Heart left ventricle (tissue), 16 donors: Measurements from ENCODE around the gene MAN2A2. TPM values are rescaled to one million over a fixed set of nuclear protein-coding genes. Genes with fewer than 3 reads are reported as not detected.

Source experiments
- ATAC-seq, 4 donors: fragments of 200-7000 bp; cut with Tn5 transposase; one replicate each; pipeline ENCODE4 v1.9.1; 2020 to 2022; ENCODE audit warnings: moderate library complexity in 4 of 4, mild to moderate bottlenecking in 3 of 4, moderate number of reproducible peaks in 1 of 4
- DNase-seq, 5 donors: peaks; one replicate each; pipeline ENCODE4 v3.0.0-alpha.2; 2020
- H3K27ac ChIP-seq, 12 donors: fragments of 200-600 bp; sonication (generic) in 4 of 12; one replicate each; pipeline versions ENCODE4 v1.5.0 to v1.8.0; 2016 to 2022; ENCODE audit warnings: mild to moderate bottlenecking in 2 of 12
- H3K27me3 ChIP-seq, 9 donors: fragments of 200-600 bp; sonication (generic) in 2 of 9; one replicate each; pipeline versions ENCODE4 v1.5.1 to v1.8.0; 2016 to 2022; ENCODE audit warnings: mild to moderate bottlenecking in 3 of 9
- H3K36me3 ChIP-seq, 9 donors: fragments of 200-600 bp; sonication (generic) in 2 of 9; one replicate each; pipeline versions ENCODE4 v1.5.0 to v1.8.0; 2018 to 2022; ENCODE audit warnings: mild to moderate bottlenecking in 2 of 9
- H3K4me1 ChIP-seq, 12 donors: fragments of 200-600 bp; sonication (generic) in 4 of 12; one replicate each; pipeline versions ENCODE4 v1.5.0 to v1.8.0; 2016 to 2022; ENCODE audit warnings: mild to moderate bottlenecking in 3 of 12
- H3K4me3 ChIP-seq, 12 donors: fragments of 200-600 bp; sonication (generic) in 4 of 12; one replicate each; pipeline versions ENCODE4 v1.5.0 to v1.8.0; 2017 to 2022; ENCODE audit warnings: mild to moderate bottlenecking in 9 of 12, moderate library complexity in 4 of 12
- H3K9me3 ChIP-seq, 12 donors: fragments of 200-600 bp; sonication (generic) in 4 of 12; one replicate each; pipeline versions ENCODE4 v1.5.0 to v1.8.0; 2016 to 2022; ENCODE audit warnings: mild to moderate bottlenecking in 1 of 12
- CTCF ChIP-seq, 12 donors: fragments of 200-600 bp; sonication (generic) in 4 of 12; IDR thresholded peaks; one replicate each; pipeline versions ENCODE4 v1.5.0 to v1.8.0; 2018 to 2022; ENCODE audit warnings: antibody characterized with exemption in 12 of 12, mild to moderate bottlenecking in 5 of 12
- POLR2A ChIP-seq, 2 donors: fragments of 450-650 bp; IDR thresholded peaks; one replicate each; pipeline ENCODE4 v1.6.1; 2017; ENCODE audit warnings: antibody characterized with exemption in 2 of 2, mild to moderate bottlenecking in 2 of 2, moderate library complexity in 2 of 2
- WGBS, 4 donors: extraction: QIAGEN DNeasy Blood & Tissue Kit in 2 of 4; methylation state at CpG; one replicate each; pipeline versions ENCODE4 v1.1.5 to v1.1.7; 2013 to 2018; 5-methylcytosine and 5-hydroxymethylcytosine counted together
- intact Hi-C, 10 donors: fragments of 100-400 bp; cut with DNase I; formaldehyde crosslinking; loops; one replicate each; pipeline versions ENCODE4 v1.11.1 to v1.14.2; 2022
- polyA plus RNA-seq, 2 donors: library from polyadenylated mRNA; stranded (reverse); fragments of 200-250 nt; gene quantifications; one replicate each; pipeline ENCODE4 v1.2.3, GENCODE V29; 2013
- total RNA-seq, 9 donors: library from RNA; depleted of rRNA in 2 of 9; stranded (reverse); fragments of >200 nt in 2 of 9; fragmentation: NEBNext Ultra II Directional in 3 of 9; extraction: Animal tissue kit (Norgen Biotek cat#: 25700) in 3 of 9; gene quantifications; one replicate each; pipeline versions ENCODE4 v1.1.0 to v1.2.4, GENCODE V29; 2016 to 2023
- donor health status: ischemic (EF 13 %, LVEDD 7.1; RV severe dilation, severe dysfunction).
- donor health status: healthy with polysubstance abuse.
- donor health status: DM: no; HTN: yes; CAD: no.
- donor health status: DM: no; HTN: no; CAD: no.
- donor health status: ischemic (EF 25% LVEDD 6.9; RV normal size, moderate dysfunction).
- donor health status: ischemic (EF 25% LVEDD 5.7; RV mildly dilated, moderate dysfunction).
- donor health status: healthy.
- donor health status: DM: yes; HTN: yes; CAD: no.
- donor health status: ischemic (EF 35%, LVEDD 5.7; RV mildly dilated, moderate dysfunction).
- donor health status: nonischemic (EF 11% LVEDD 7.7; RV severe dilation, severe dysfunction).
- donor health status: DM: yes; HTN: yes; CAD: no.
- donor health status: PGD.
- donor health status: ischemic (EF 29% LVEDD 5.4; RV normal size, mild dysfunction).
- donor health status: nonischemic (EF 23%, LVEDD 6.1; RV moderate dilation, normal function).

Gene MAN2A2
- total and polyA plus RNA-seq, 11 donors = 38.7 to 145 (median 87.6) TPM

GRCh38 chr15:90911302-90911623, 8.2 kb downstream of the MAN2A2 start:
- Histone ChIP-seq H3K27ac (no peak overlapping the region), H3K4me3 (no peak overlapping the region), H3K9me3 (no peaks in the 10 kb centered on the region), H3K4me1 (peaks cover 0 to 52% (median 24%) of the 10 kb centered on the region in 12 donors), H3K27me3 (no peaks in the 10 kb centered on the region), H3K36me3 (peaks cover 8 to 98% (median 92%) of the 10 kb centered on the region in 9 donors)
- WGBS, 4 donors = 89 to 93% (median 90%) methylated on average over 19 of the region's 19 CpGs
- ATAC-seq (no peak), DNase-seq (peak in 1 of 5 donors; percentile 23)
- TF ChIP-seq POLR2A (IDR thresholded peaks at IDR 0.05) (no peak), CTCF (IDR thresholded peaks at IDR 0.05) (no peak)
- intact Hi-C loops = no loop called here

DNA sequence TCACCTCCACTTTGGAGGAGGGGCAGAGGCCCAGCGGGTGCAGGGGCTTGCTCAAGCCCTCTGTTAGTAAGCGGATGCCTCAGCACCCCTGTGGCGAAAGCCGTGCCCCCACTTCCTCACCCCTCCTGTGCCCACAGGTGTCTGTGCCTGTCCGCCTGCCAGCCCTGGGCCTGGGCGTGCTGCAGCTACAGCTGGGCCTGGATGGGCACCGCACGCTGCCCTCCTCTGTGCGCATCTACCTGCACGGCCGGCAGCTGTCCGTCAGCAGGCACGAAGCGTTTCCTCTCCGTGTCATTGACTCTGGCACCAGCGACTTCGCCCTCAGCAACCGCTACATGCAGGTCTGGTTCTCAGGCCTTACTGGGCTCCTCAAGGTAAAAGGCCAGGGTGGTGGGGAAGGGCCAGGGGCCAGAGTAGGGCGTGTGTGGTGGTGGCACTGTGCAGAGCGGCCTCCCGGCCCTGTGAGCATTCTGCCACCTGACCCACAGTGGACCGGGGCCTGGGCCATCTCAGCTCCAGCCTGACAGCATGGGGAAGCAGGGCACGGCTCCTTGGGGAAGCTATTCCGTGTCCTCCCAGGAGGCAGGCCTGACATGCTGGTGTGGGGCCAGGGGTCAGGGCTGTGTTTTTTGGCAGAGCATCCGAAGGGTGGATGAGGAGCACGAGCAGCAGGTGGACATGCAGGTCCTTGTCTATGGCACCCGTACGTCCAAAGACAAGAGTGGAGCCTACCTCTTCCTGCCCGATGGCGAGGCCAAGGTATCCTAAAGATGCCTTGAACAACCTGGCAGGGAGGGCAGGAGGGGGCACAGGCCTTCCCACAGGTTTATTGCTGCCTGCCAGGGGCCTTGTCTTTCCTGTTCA, 9.0 kb downstream of the MAN2A2 start:
- Histone ChIP-seq H3K27ac (no peak overlapping the region), H3K4me1 (peaks cover 0 to 52% (median 24%) of the 10 kb centered on the region in 12 donors), H3K27me3 (no peaks in the 10 kb centered on the region), H3K4me3 (no peak overlapping the region), H3K9me3 (no peaks in the 10 kb centered on the region), H3K36me3 (peaks cover 8 to 98% (median 92%) of the 10 kb centered on the region in 9 donors)
- DNase-seq (no peak), ATAC-seq (no peak)
- WGBS, 4 donors = 94 to 95% (median 94%) methylated on average over 20 to 30 of the region's 30 CpGs
- TF ChIP-seq POLR2A (IDR thresholded peaks at IDR 0.05) (no peak), CTCF (IDR thresholded peaks at IDR 0.05) (no peak)
- intact Hi-C loops = no loop called here

DNA sequence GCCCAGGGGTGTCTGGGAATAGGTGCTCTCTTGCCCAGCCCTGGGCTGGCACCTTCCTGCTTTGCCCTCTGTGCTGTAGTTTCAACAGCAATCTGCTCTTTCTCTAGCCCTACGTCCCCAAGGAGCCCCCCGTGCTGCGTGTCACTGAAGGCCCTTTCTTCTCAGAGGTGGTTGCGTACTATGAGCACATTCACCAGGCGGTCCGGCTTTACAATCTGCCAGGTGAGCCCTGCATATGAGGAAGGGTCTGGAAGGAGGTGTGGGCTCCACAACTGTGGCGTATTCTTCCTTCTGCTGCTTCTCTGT, 9.6 kb downstream of the MAN2A2 start:
- DNase-seq (peak in 1 of 5 donors; percentile 3), ATAC-seq (no peak)
- no peaks in the 10 kb centered on the region for H3K9me3 ChIP-seq
- H3K27ac ChIP-seq = no peak overlapping the region
- H3K36me3 ChIP-seq = peaks cover 8 to 98% (median 92%) of the 10 kb centered on the region in 9 donors
- no peaks in the 10 kb centered on the region for H3K27me3 ChIP-seq
- TF ChIP-seq POLR2A (IDR thresholded peaks at IDR 0.05) (no peak), CTCF (IDR thresholded peaks at IDR 0.05) (no peak)
- 86 to 96% (median 94%) methylated on average over 7 of the region's 7 CpGs for WGBS, 4 donors
- peaks cover 0 to 52% (median 18%) of the 10 kb centered on the region in 12 donors for H3K4me1 ChIP-seq
- intact Hi-C loops = no loop called here
- H3K4me3 ChIP-seq = no peak overlapping the region

DNA sequence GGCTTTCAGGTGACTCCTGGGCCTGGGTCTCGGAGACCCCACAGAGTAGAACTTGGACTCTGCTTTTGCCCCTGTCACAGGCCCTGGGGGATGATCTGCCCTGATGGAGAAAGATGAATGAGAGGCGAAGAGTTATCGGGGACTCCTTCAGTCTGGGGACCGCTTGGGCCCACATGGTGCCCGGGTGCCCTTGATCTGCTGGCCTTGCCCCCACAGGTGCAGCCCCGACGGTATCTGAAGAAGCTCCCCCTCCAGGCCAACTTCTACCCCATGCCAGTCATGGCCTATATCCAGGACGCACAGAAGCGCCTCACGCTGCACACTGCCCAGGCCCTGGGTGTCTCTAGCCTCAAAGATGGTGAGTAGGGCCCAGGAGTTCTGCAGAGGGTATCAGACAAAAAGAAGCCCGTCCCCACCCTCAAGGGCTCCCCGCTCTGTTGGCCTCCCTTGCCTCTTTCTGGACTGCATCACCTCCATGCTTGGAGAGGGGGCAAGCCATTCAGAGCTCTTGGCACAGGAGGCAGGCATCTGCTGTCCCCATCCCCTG, 10.4 kb downstream of the MAN2A2 start:
- H3K27ac ChIP-seq = peak overlapping the region in 1 of 12 donors; percentile 42
- WGBS, 4 donors = 92 to 95% (median 94%) methylated on average over 11 to 12 of the region's 12 CpGs
- peaks cover 8 to 100% (median 96%) of the 10 kb centered on the region in 9 donors for H3K36me3 ChIP-seq

More for the DNA sequence above, 10.4 kb downstream of the MAN2A2 start:
- intact Hi-C loops = no loop called here
- DNase-seq = peak in 2 of 5 donors; percentile 6 to 27
- TF ChIP-seq POLR2A (IDR thresholded peaks at IDR 0.05) = no peak
- TF ChIP-seq CTCF (IDR thresholded peaks at IDR 0.05) = no peak
- no peak for ATAC-seq
- H3K4me1 ChIP-seq = peaks cover 0 to 52% (median 16%) of the 10 kb centered on the region in 12 donors
- no peaks in the 10 kb centered on the region for H3K27me3 ChIP-seq
- H3K9me3 ChIP-seq = no peaks in the 10 kb centered on the region
- no peak overlapping the region for H3K4me3 ChIP-seq
